T-cell (primary cell): ENCODE measurements around the gene SNAI3. TPM values are rescaled to one million over a fixed set of nuclear protein-coding genes. Genes with fewer than 3 reads are reported as not detected.

Source experiments
- ATAC-seq, 4 experiments: fragments of 200-7000 bp in 3 of 4; fragments of 150-1000 bp in 1 of 4; cut with Tn5 transposase; replicated peaks in 1 of 4; 1 replicate in 3 of 4; 2 replicates in 1 of 4; pipeline ENCODE4 v1.10.0; 2021; ENCODE audit warnings: moderate library complexity in 3 of 4, mild to moderate bottlenecking in 2 of 4, moderate number of reproducible peaks in 1 of 4
- CTCF ChIA-PET, 2 donors: fragments of 300-600 bp; sonication (Branson Sonifier 250); formaldehyde crosslinking; loops; one replicate each; lab custom pipeline; 2022; ENCODE audit warnings: antibody characterized with exemption in 2 of 2; lab: Charles Lee
- POLR2A ChIA-PET, 2 donors: fragments of 300-600 bp; sonication (Branson Sonifier 250); formaldehyde crosslinking; loops; one replicate each; lab custom pipeline; 2022; ENCODE audit warnings: antibody characterized with exemption in 2 of 2; lab: Charles Lee
- DNase-seq, 35 experiments: peaks; one replicate each; pipeline versions ENCODE4 v3.0.0 to v3.0.0-alpha.2; 2013 to 2023
- H3K27ac ChIP-seq: one replicate; pipeline ENCODE4 v1.5.1; 2013; ENCODE audit warnings: low read length
- H3K27me3 ChIP-seq, 2 experiments: replicated peaks in 1 of 2; 1 replicate in 1 of 2; 2 replicates in 1 of 2; pipeline versions ENCODE4 v1.6.1 to v1.7.0; 2013; ENCODE audit warnings: low read length in 1 of 2, mixed read lengths in 1 of 2; ENCODE audit not compliant: control insufficient read depth in 2 of 2, insufficient read depth in 2 of 2; ENCODE audit errors: extremely low read depth in 1 of 2
- H3K36me3 ChIP-seq, 2 donors: 1 replicate in 1 of 2; 2 replicates in 1 of 2; pipeline versions ENCODE4 v1.6.1 to v1.7.0; 2013; ENCODE audit warnings: low read length in 1 of 2; ENCODE audit not compliant: control insufficient read depth in 2 of 2, insufficient read depth in 1 of 2; ENCODE audit errors: extremely low read depth in 1 of 2
- H3K4me1 ChIP-seq, 2 experiments: 1 replicate in 1 of 2; 2 replicates in 1 of 2; pipeline versions ENCODE4 v1.6.1 to v1.7.0; 2013; ENCODE audit warnings: low read length in 2 of 2, mixed read lengths in 1 of 2; ENCODE audit not compliant: insufficient read depth in 2 of 2, control insufficient read depth in 1 of 2; ENCODE audit errors: extremely low read depth in 1 of 2
- H3K4me3 ChIP-seq, 2 donors: 1 replicate in 1 of 2; 2 replicates in 1 of 2; pipeline versions ENCODE4 v1.5.1 to v1.7.0; 2013; ENCODE audit warnings: mild to moderate bottlenecking in 2 of 2, low read length in 1 of 2, moderate library complexity in 1 of 2; ENCODE audit not compliant: control insufficient read depth in 1 of 2; ENCODE audit errors: extremely low read depth in 1 of 2
- H3K9me3 ChIP-seq: 2 replicates; pipeline ENCODE4 v1.7.0; 2013
- H3K27ac Mint-ChIP-seq, 2 donors: one replicate each; pipeline ENCODE4 v1.8.0; 2020 to 2021; ENCODE audit warnings: mild to moderate bottlenecking in 2 of 2, mixed read lengths in 2 of 2
- H3K27me3 Mint-ChIP-seq, 2 donors: one replicate each; pipeline ENCODE4 v1.8.0; 2021 to 2022; ENCODE audit warnings: mixed read lengths in 2 of 2
- H3K36me3 Mint-ChIP-seq: one replicate; pipeline ENCODE4 v1.8.0; 2021; ENCODE audit warnings: mixed read lengths
- H3K4me1 Mint-ChIP-seq, 3 donors: one replicate each; pipeline ENCODE4 v1.8.0; 2020 to 2022; ENCODE audit warnings: mixed read lengths in 3 of 3, mild to moderate bottlenecking in 1 of 3
- H3K4me3 Mint-ChIP-seq, 3 donors: one replicate each; pipeline ENCODE4 v1.8.0; 2020 to 2022; ENCODE audit warnings: mild to moderate bottlenecking in 3 of 3, mixed read lengths in 3 of 3, moderate library complexity in 3 of 3
- H3K9me3 Mint-ChIP-seq, 3 donors: one replicate each; pipeline ENCODE4 v1.8.0; 2020 to 2022; ENCODE audit warnings: mixed read lengths in 3 of 3
- WGBS: methylation state at CpG from one replicate; pipeline ENCODE4 v1.1.5; 2013; ENCODE audit warnings: missing lambda C conversion rate; ENCODE audit not compliant: insufficient coverage; 5-methylcytosine and 5-hydroxymethylcytosine counted together
- total RNA-seq, 35 experiments: library from RNA in 6 of 35; stranded (reverse) in 6 of 35; fragments of 120-200 nt in 1 of 35; gene quantifications; one replicate each; pipeline versions ENCODE4 v1.2.1 to v1.2.4 and lab custom pipeline; 2013 to 2026

Gene SNAI3
- total RNA-seq, 5 donors from 2014 or later (not counting 1 experiment from before 2014, with no cell fraction given): 5.2 to 20.4 (median 17.2) TPM

- 96% methylated on average over 7 of the region's 15 CpGs for WGBS
- DNase-seq: no peak
- POLR2A ChIA-PET: interaction anchor here in 1 of 2 donors (0.8 kb wide), 1 partner anchor 63 kb away, joined by 7 read pairs; no protein-coding TSS in a partner anchor
- Mint-ChIP-seq H3K4me3 (no peak overlapping the region), H3K27ac (no peak overlapping the region), H3K36me3 (peaks cover 5% of the 10 kb centered on the region), H3K9me3 (no peaks in the 10 kb centered on the region), H3K4me1 (peaks cover 0 to 6% (median 2%) of the 10 kb centered on the region in 3 donors), H3K27me3 (no peaks in the 10 kb centered on the region)
- CTCF ChIA-PET: no interaction called here
- H3K36me3 ChIP-seq: peaks cover 21 to 58% of the 10 kb centered on the region in 2 donors
- no peak overlapping the region for H3K27ac ChIP-seq
- H3K9me3 ChIP-seq: no peaks in the 10 kb centered on the region
- no peak for ATAC-seq
- peaks cover 0 to 14% of the 10 kb centered on the region in 2 experiments for H3K4me1 ChIP-seq
- H3K4me3 ChIP-seq: no peak overlapping the region
- no peaks in the 10 kb centered on the region for H3K27me3 ChIP-seq
These were observed 26.7 kb upstream of the SNAI3 start for GRCh38 chr16:88713054-88713453.

GRCh38 chr16:88712362-88712979 is 26.2 kb upstream of the SNAI3 start:
- ATAC-seq: no peak
- H3K9me3 ChIP-seq: no peaks in the 10 kb centered on the region
- H3K36me3 ChIP-seq: peaks cover 20 to 53% of the 10 kb centered on the region in 2 donors
- H3K9me3 Mint-ChIP-seq: no peaks in the 10 kb centered on the region
- WGBS: 86% methylated on average over 20 of the region's 25 CpGs
- no peak overlapping the region for H3K4me3 ChIP-seq
- H3K27me3 ChIP-seq: no peaks in the 10 kb centered on the region
- peaks cover 3 to 12% (median 4%) of the 10 kb centered on the region in 3 donors for H3K4me1 Mint-ChIP-seq
- H3K4me3 Mint-ChIP-seq: no peak overlapping the region
- no peaks in the 10 kb centered on the region for H3K27me3 Mint-ChIP-seq
- H3K27ac ChIP-seq: no peak overlapping the region
- H3K36me3 Mint-ChIP-seq: peaks cover 5% of the 10 kb centered on the region
- peaks cover 2 to 20% of the 10 kb centered on the region in 2 experiments for H3K4me1 ChIP-seq
- peak overlapping the region in 1 of 2 donors; percentile 16 for H3K27ac Mint-ChIP-seq
- ChIA-PET POLR2A (interaction anchor here in 1 of 2 donors (0.8 kb wide), 1 partner anchor 62 kb away, joined by 7 read pairs; no protein-coding TSS in a partner anchor), CTCF (no interaction called here)
- no peak for DNase-seq

- Mint-ChIP-seq H3K27me3 (no peaks in the 10 kb centered on the region), H3K27ac (peak overlapping the region; percentile 22 to 39), H3K4me1 (peaks cover 10 to 18% (median 10%) of the 10 kb centered on the region in 3 donors), H3K9me3 (no peaks in the 10 kb centered on the region), H3K36me3 (no peaks in the 10 kb centered on the region), H3K4me3 (no peak overlapping the region)
- no peak for ATAC-seq
- ChIA-PET POLR2A (no interaction called here), CTCF (no interaction called here)
- Histone ChIP-seq H3K9me3 (no peaks in the 10 kb centered on the region), H3K27me3 (no peaks in the 10 kb centered on the region), H3K36me3 (peaks cover 20 to 47% of the 10 kb centered on the region in 2 donors), H3K4me1 (peaks cover 8 to 26% of the 10 kb centered on the region in 2 experiments), H3K4me3 (no peak overlapping the region), H3K27ac (no peak overlapping the region)
- no peak for DNase-seq
- 89% methylated on average over 15 of the region's 18 CpGs for WGBS
These were observed 25.5 kb upstream of the SNAI3 start for GRCh38 chr16:88711750-88712340.

GRCh38 chr16:88710556-88710955 is 24.2 kb upstream of the SNAI3 start:
- Mint-ChIP-seq H3K4me3 (no peak overlapping the region), H3K27me3 (no peaks in the 10 kb centered on the region), H3K9me3 (no peaks in the 10 kb centered on the region), H3K36me3 (no peaks in the 10 kb centered on the region), H3K4me1 (peaks cover 10 to 20% (median 10%) of the 10 kb centered on the region in 3 donors), H3K27ac (no peak overlapping the region)
- no peaks in the 10 kb centered on the region for H3K27me3 ChIP-seq
- no peaks in the 10 kb centered on the region for H3K9me3 ChIP-seq
- WGBS: 86% methylated on average over 15 of the region's 16 CpGs
- H3K4me1 ChIP-seq: peaks cover 9 to 30% of the 10 kb centered on the region in 2 experiments
- H3K27ac ChIP-seq: no peak overlapping the region
- ChIA-PET CTCF (no interaction called here), POLR2A (interaction anchor here in 1 of 2 donors (0.6 kb wide), 1 partner anchor 217 kb away, joined by 4 read pairs; no protein-coding TSS in a partner anchor)
- DNase-seq (no peak), ATAC-seq (no peak)
- H3K36me3 ChIP-seq: peaks cover 18 to 34% of the 10 kb centered on the region in 2 donors
- H3K4me3 ChIP-seq: no peak overlapping the region

- ChIA-PET POLR2A (no interaction called here), CTCF (interaction anchor here in 1 of 2 donors (0.6 kb wide), 1 partner anchor 137 kb away, joined by 3 read pairs; the partner anchor contains the start of gene ZC3H18)
- Mint-ChIP-seq H3K27me3 (no peaks in the 10 kb centered on the region), H3K4me1 (peaks cover 43 to 51% (median 43%) of the 10 kb centered on the region in 3 donors), H3K36me3 (peaks cover 3% of the 10 kb centered on the region), H3K9me3 (no peaks in the 10 kb centered on the region), H3K27ac (peak overlapping the region; percentile 74 to 81), H3K4me3 (peak overlapping the region; percentile 75 to 78 (median 77))
- H3K4me3 ChIP-seq: peak overlapping the region; percentile 85 to 88
- peak overlapping the region; percentile 77 for H3K27ac ChIP-seq
- WGBS: 47% methylated on average over 5 of the region's 17 CpGs
- H3K27me3 ChIP-seq: no peaks in the 10 kb centered on the region
- no peaks in the 10 kb centered on the region for H3K9me3 ChIP-seq
- ATAC-seq (no peak), DNase-seq (peak in 1 of 35 experiments; percentile 40)
- H3K4me1 ChIP-seq: peaks cover 19 to 60% of the 10 kb centered on the region in 2 experiments
- H3K36me3 ChIP-seq: peaks cover 3 to 16% of the 10 kb centered on the region in 2 donors
These were observed 20.9 kb upstream of the SNAI3 start for GRCh38 chr16:88706965-88707826.
